Spleen (tissue), 7 donors: Measurements from ENCODE around the gene LIN7A.

Source experiments
- POLR2A ChIP-seq, 3 donors: fragments of 450-650 bp; IDR thresholded peaks; one replicate each; pipeline ENCODE4 v1.5.1; 2017; ENCODE audit warnings: antibody characterized with exemption in 3 of 3, mild to moderate bottlenecking in 1 of 3
- POLR2AphosphoS5 ChIP-seq, 3 donors: sonication (generic); formaldehyde crosslinking; IDR thresholded peaks; one replicate each; pipeline ENCODE4 v1.5.1; 2017; ENCODE audit warnings: antibody characterized with exemption in 3 of 3
- TF ChIP-seq, protein P1 (sequence below), 11 experiments: fragments of 200-600 bp in 7 of 11; fragments of 450-650 bp in 4 of 11; sonication (generic) in 4 of 11; IDR thresholded peaks in 8 of 11; conservative IDR thresholded peaks in 3 of 11; 1 replicate in 7 of 11; 2 replicates in 4 of 11; pipeline versions ENCODE4 v1.4.0 to v1.8.0; 2016 to 2021; ENCODE audit warnings: antibody characterized with exemption in 11 of 11, inconsistent platforms in 4 of 11, mild to moderate bottlenecking in 1 of 11
- donor health status: DM: no; HTN: no; CAD: no; lungs with moderate emphysema.
- donor health status: DM: no; HTN: no; CAD: no.
- donor health status: DM: no; HTN: no; CAD: no.

DNA sequence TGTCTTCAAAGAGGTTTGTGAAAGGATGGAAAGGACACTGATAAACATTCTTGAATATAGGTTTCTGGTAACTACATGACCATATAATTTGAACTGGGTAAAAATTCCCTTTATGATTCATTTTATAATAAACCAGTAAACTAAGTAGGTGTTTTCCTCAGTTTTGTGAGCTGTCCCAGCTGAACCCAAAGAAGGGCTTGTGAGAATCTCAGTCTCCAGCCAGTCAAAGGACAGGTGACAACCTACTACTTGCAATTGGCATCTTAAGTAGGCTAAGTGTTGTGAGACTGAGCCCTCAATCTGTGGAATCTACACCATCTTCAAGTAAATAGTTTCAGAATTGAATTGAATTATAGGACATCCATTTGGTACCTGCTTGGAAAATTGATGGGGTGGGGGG lies 145.9 kb downstream of the LIN7A start:
- TF ChIP-seq POLR2A (IDR thresholded peaks at IDR 0.05) (no peak), POLR2AphosphoS5 (IDR thresholded peaks at IDR 0.05) (no peak)
- TF ChIP-seq, protein P1, sequence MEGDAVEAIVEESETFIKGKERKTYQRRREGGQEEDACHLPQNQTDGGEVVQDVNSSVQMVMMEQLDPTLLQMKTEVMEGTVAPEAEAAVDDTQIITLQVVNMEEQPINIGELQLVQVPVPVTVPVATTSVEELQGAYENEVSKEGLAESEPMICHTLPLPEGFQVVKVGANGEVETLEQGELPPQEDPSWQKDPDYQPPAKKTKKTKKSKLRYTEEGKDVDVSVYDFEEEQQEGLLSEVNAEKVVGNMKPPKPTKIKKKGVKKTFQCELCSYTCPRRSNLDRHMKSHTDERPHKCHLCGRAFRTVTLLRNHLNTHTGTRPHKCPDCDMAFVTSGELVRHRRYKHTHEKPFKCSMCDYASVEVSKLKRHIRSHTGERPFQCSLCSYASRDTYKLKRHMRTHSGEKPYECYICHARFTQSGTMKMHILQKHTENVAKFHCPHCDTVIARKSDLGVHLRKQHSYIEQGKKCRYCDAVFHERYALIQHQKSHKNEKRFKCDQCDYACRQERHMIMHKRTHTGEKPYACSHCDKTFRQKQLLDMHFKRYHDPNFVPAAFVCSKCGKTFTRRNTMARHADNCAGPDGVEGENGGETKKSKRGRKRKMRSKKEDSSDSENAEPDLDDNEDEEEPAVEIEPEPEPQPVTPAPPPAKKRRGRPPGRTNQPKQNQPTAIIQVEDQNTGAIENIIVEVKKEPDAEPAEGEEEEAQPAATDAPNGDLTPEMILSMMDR (IDR thresholded peaks at IDR 0.05 in 8 of 11, conservative IDR thresholded peaks at IDR 0.05 in 3 of 11) = no peak
